AG09319 (cell line): ENCODE measurements around the gene IQGAP2.
"Not testable (repeated sequence)": the region's sequence is repeated elsewhere in the genome, so short reads cannot be mapped to it uniquely, and the experiment has no call there.

Source experiments
- DNase-seq: peaks from one replicate; pipeline ENCODE4 v3.0.0-alpha.2; 2010; ENCODE audit warnings: low read depth; ENCODE audit errors: extremely low read depth
- CTCF ChIP-seq: IDR thresholded peaks from 2 replicates; pipeline ENCODE4 v1.5.1; 2011; ENCODE audit warnings: low read depth, mild to moderate bottlenecking, inconsistent platforms, low read length, moderate library complexity

Gene IQGAP2

GRCh38 chr5:76433261-76433660, 30.2 kb downstream of the IQGAP2 start:
- no peak for TF ChIP-seq CTCF
- DNase-seq: no peak

GRCh38 chr5:76437507-76437906, 34.4 kb downstream of the IQGAP2 start:
- DNase-seq: not testable (repeated sequence)

- no peak for DNase-seq
- no peak for TF ChIP-seq CTCF
These were observed 34.9 kb downstream of the IQGAP2 start for GRCh38 chr5:76438025-76438424.

- no peak for TF ChIP-seq CTCF
- no peak for DNase-seq
These were observed 36.1 kb downstream of the IQGAP2 start for GRCh38 chr5:76439201-76439600.

GRCh38 chr5:76439929-76440328, 36.8 kb downstream of the IQGAP2 start:
- no peak for TF ChIP-seq CTCF
- no peak for DNase-seq

- DNase-seq: no peak
- no peak for TF ChIP-seq CTCF
These were observed 38.0 kb downstream of the IQGAP2 start for GRCh38 chr5:76441101-76441500.

GRCh38 chr5:76441890-76442673, 39.0 kb downstream of the IQGAP2 start:
- DNase-seq: no peak
- TF ChIP-seq CTCF: no peak
